GM21381 (cell line): ENCODE measurements around the gene MTO1.
"Not testable (repeated sequence)": the region's sequence is repeated elsewhere in the genome, so short reads cannot be mapped to it uniquely, and the experiment has no call there.

Experiments
- ATAC-seq: cut with Tn5 transposase; IDR thresholded peaks from one replicate; pipeline ENCODE4 v1.9.1; 2021; ENCODE audit warnings: mild to moderate bottlenecking, moderate library complexity; ENCODE audit not compliant: unreplicated experiment

The MTO1 gene

GRCh38 chr6:73523434-73524123 is 62.0 kb downstream of the MTO1 start:
- peak; percentile 42 for ATAC-seq

GRCh38 chr6:73525546-73526330 is 64.2 kb downstream of the MTO1 start:
- ATAC-seq: no peak

GRCh38 chr6:73528897-73529296 is 67.4 kb downstream of the MTO1 start:
- no peak for ATAC-seq

GRCh38 chr6:73532293-73532692 is 70.8 kb downstream of the MTO1 start:
- ATAC-seq: no peak

- no peak for ATAC-seq
Measured at GRCh38 chr6:73534628-73535027, 73.1 kb downstream of the MTO1 start.

- no peak for ATAC-seq
Measured at GRCh38 chr6:73537677-73538076, 76.1 kb downstream of the MTO1 start.

- no peak for ATAC-seq
Measured at GRCh38 chr6:73538116-73538779, 76.7 kb downstream of the MTO1 start.

GRCh38 chr6:73542481-73542880 is 80.9 kb downstream of the MTO1 start:
- ATAC-seq: not testable (repeated sequence)

- no peak for ATAC-seq
Measured at GRCh38 chr6:73542891-73543290, 81.4 kb downstream of the MTO1 start.

GRCh38 chr6:73547036-73547435 is 85.5 kb downstream of the MTO1 start:
- no peak for ATAC-seq

GRCh38 chr6:73548458-73549446 is 87.2 kb downstream of the MTO1 start:
- ATAC-seq: no peak

GRCh38 chr6:73551115-73551514 is 89.6 kb downstream of the MTO1 start:
- ATAC-seq: not testable (repeated sequence)

- not testable (repeated sequence) for ATAC-seq
Measured at GRCh38 chr6:73555380-73555949, 93.9 kb downstream of the MTO1 start.

GRCh38 chr6:73556836-73557235 is 95.3 kb downstream of the MTO1 start:
- ATAC-seq: no peak
